Neural progenitor cell (in vitro differentiated cells): ENCODE results near the gene SPIRE1. TPM values are rescaled to one million over a fixed set of nuclear protein-coding genes. Genes with fewer than 3 reads are reported as not detected.

Source experiments
- DNase-seq: peaks from one replicate; pipeline ENCODE4 v3.0.0-alpha.2; 2016; ENCODE audit warnings: low spot score
- H2AFZ ChIP-seq: fragments of 200-600 bp; sonication (generic); replicated peaks from 2 replicates; pipeline ENCODE4 v1.6.1; 2016; ENCODE audit warnings: antibody characterized with exemption
- H3F3A ChIP-seq: fragments of 200-600 bp; sonication (generic); 2 replicates; pipeline ENCODE4 v1.6.1; 2016; ENCODE audit warnings: antibody characterized with exemption, low read depth
- H3K27ac ChIP-seq: fragments of 200-600 bp; sonication (generic); 2 replicates; pipeline ENCODE4 v1.5.1; 2016; ENCODE audit warnings: mild to moderate bottlenecking
- H3K27me3 ChIP-seq: fragments of 200-600 bp; sonication (generic); 2 replicates; pipeline ENCODE4 v1.6.1; 2016; ENCODE audit warnings: mild to moderate bottlenecking, moderate library complexity
- H3K36me3 ChIP-seq: fragments of 200-600 bp; sonication (generic); 2 replicates; pipeline ENCODE4 v1.5.1; 2016
- H3K4me1 ChIP-seq: fragments of 200-600 bp; sonication (generic); 2 replicates; pipeline ENCODE4 v1.6.1; 2016; ENCODE audit warnings: mixed run types
- H3K4me2 ChIP-seq: fragments of 200-600 bp; sonication (generic); 2 replicates; pipeline ENCODE4 v1.6.1; 2016
- H3K4me3 ChIP-seq: fragments of 200-600 bp; sonication (generic); 2 replicates; pipeline ENCODE4 v1.5.1; 2016
- H3K79me2 ChIP-seq: fragments of 200-600 bp; sonication (generic); 2 replicates; pipeline ENCODE4 v1.6.1; 2016; ENCODE audit warnings: low read depth
- H3K9ac ChIP-seq: fragments of 200-600 bp; sonication (generic); 2 replicates; pipeline ENCODE4 v1.6.1; 2016
- H3K9me3 ChIP-seq: fragments of 200-600 bp; sonication (generic); 2 replicates; pipeline ENCODE4 v1.5.1; 2016; ENCODE audit warnings: low read depth
- H4K20me1 ChIP-seq: fragments of 200-600 bp; sonication (generic); 2 replicates; pipeline ENCODE4 v1.6.1; 2016; ENCODE audit warnings: low read depth
- H3K27ac Mint-ChIP-seq: 3 replicates; pipeline ENCODE4 v1.8.0; 2021; ENCODE audit warnings: mixed read lengths
- H3K27me3 Mint-ChIP-seq: 2 replicates; pipeline ENCODE4 v1.8.0; 2022; ENCODE audit warnings: low read depth, mild to moderate bottlenecking, inconsistent platforms, moderate library complexity, mixed read lengths; ENCODE audit not compliant: insufficient read depth
- H3K36me3 Mint-ChIP-seq: 3 replicates; pipeline ENCODE4 v1.8.0; 2021; ENCODE audit warnings: mixed read lengths
- H3K4me1 Mint-ChIP-seq: 3 replicates; pipeline ENCODE4 v1.8.0; 2021; ENCODE audit warnings: mixed read lengths
- H3K4me3 Mint-ChIP-seq: 3 replicates; pipeline ENCODE4 v1.8.0; 2021; ENCODE audit warnings: mild to moderate bottlenecking, moderate library complexity, mixed read lengths
- H3K9me3 Mint-ChIP-seq: 3 replicates; pipeline ENCODE4 v1.8.0; 2020; ENCODE audit warnings: mixed read lengths
- CTCF ChIP-seq: fragments of 200-600 bp; sonication (generic); IDR thresholded peaks from 2 replicates; pipeline ENCODE4 v1.5.1; 2017; ENCODE audit warnings: antibody characterized with exemption, mild to moderate bottlenecking
- EZH2 ChIP-seq: fragments of 200-600 bp; sonication (generic); IDR thresholded peaks from 2 replicates; pipeline ENCODE4 v1.6.1; 2017; ENCODE audit warnings: antibody characterized with exemption, mild to moderate bottlenecking, moderate library complexity
- EZH2phosphoT487 ChIP-seq: fragments of 200-600 bp; sonication (generic); IDR thresholded peaks from 2 replicates; pipeline ENCODE4 v1.6.1; 2017; ENCODE audit warnings: antibody characterized with exemption
- total RNA-seq: library from RNA; depleted of rRNA; stranded (reverse); fragments of >200 nt; gene quantifications from 2 replicates; pipeline ENCODE4 v1.2.3, GENCODE V29; 2015; ENCODE audit warnings: low replicate concordance

The SPIRE1 gene
- total RNA-seq, 1 donor from 2014 or later, result 18.4 TPM

GRCh38 chr18:12589448-12589847 is 68.5 kb downstream of the SPIRE1 start:
- Histone ChIP-seq H3K9me3 (no peaks in the 10 kb centered on the region), H3K27ac (no peak overlapping the region), H3K4me3 (no peak overlapping the region), H3K4me1 (no peaks in the 10 kb centered on the region), H4K20me1 (no peaks in the 10 kb centered on the region), H2AFZ (no peak overlapping the region), H3K9ac (no peak overlapping the region), H3K27me3 (no peaks in the 10 kb centered on the region), H3K79me2 (no peaks in the 10 kb centered on the region), H3K4me2 (no peak overlapping the region), H3K36me3 (no peaks in the 10 kb centered on the region), H3F3A (no peaks in the 10 kb centered on the region)
- no peak for DNase-seq
- Mint-ChIP-seq H3K4me3 (no peak overlapping the region), H3K4me1 (no peaks in the 10 kb centered on the region), H3K27me3 (no peaks in the 10 kb centered on the region), H3K9me3 (peaks cover 2% of the 10 kb centered on the region), H3K27ac (no peak overlapping the region), H3K36me3 (no peaks in the 10 kb centered on the region)
- no peak for TF ChIP-seq EZH2phosphoT487
- TF ChIP-seq CTCF, result no peak
- TF ChIP-seq EZH2, result no peak

- no peaks in the 10 kb centered on the region for H3F3A ChIP-seq
- no peaks in the 10 kb centered on the region for H3K4me1 ChIP-seq
- H3K9me3 Mint-ChIP-seq, result peaks cover 2% of the 10 kb centered on the region
- H4K20me1 ChIP-seq, result no peaks in the 10 kb centered on the region
- no peaks in the 10 kb centered on the region for H3K27me3 Mint-ChIP-seq
- H3K4me3 ChIP-seq, result no peak overlapping the region
- no peak overlapping the region for H3K4me3 Mint-ChIP-seq
- H3K9ac ChIP-seq, result no peak overlapping the region
- H3K27ac Mint-ChIP-seq, result no peak overlapping the region
- H3K36me3 ChIP-seq, result no peaks in the 10 kb centered on the region
- no peak overlapping the region for H3K4me2 ChIP-seq
- no peaks in the 10 kb centered on the region for H3K4me1 Mint-ChIP-seq
- H3K27me3 ChIP-seq, result no peaks in the 10 kb centered on the region
- no peak overlapping the region for H2AFZ ChIP-seq
- H3K36me3 Mint-ChIP-seq, result peaks cover 2% of the 10 kb centered on the region
- no peak overlapping the region for H3K27ac ChIP-seq
- DNase-seq, result no peak
- H3K79me2 ChIP-seq, result no peaks in the 10 kb centered on the region
- H3K9me3 ChIP-seq, result no peaks in the 10 kb centered on the region
- no peak for TF ChIP-seq EZH2phosphoT487
- TF ChIP-seq CTCF, result no peak
- no peak for TF ChIP-seq EZH2
These were observed 71.0 kb downstream of the SPIRE1 start for GRCh38 chr18:12586956-12587355.

- peaks cover 2% of the 10 kb centered on the region for H3K36me3 Mint-ChIP-seq
- Histone ChIP-seq H3K36me3 (no peaks in the 10 kb centered on the region), H3K4me3 (no peak overlapping the region), H4K20me1 (no peaks in the 10 kb centered on the region), H3F3A (no peaks in the 10 kb centered on the region), H3K4me1 (no peaks in the 10 kb centered on the region), H3K79me2 (no peaks in the 10 kb centered on the region), H3K4me2 (no peak overlapping the region), H3K27ac (no peak overlapping the region), H3K27me3 (no peaks in the 10 kb centered on the region), H3K9me3 (no peaks in the 10 kb centered on the region), H3K9ac (no peak overlapping the region), H2AFZ (no peak overlapping the region)
- DNase-seq, result no peak
- no peak for TF ChIP-seq EZH2phosphoT487
- no peak for TF ChIP-seq CTCF
- no peak for TF ChIP-seq EZH2
- H3K27me3 Mint-ChIP-seq, result no peaks in the 10 kb centered on the region
- no peak overlapping the region for H3K27ac Mint-ChIP-seq
- no peak overlapping the region for H3K4me3 Mint-ChIP-seq
- H3K9me3 Mint-ChIP-seq, result peaks cover 2% of the 10 kb centered on the region
- H3K4me1 Mint-ChIP-seq, result no peaks in the 10 kb centered on the region
These were observed 72.7 kb downstream of the SPIRE1 start for GRCh38 chr18:12585218-12585617.
